SK-N-SH (cell line): ENCODE results near the gene MRM3.

Source experiments
- JUND ChIP-seq: IDR thresholded peaks from 2 replicates; pipeline ENCODE4 v1.4.0; 2012
- NFIC ChIP-seq: IDR thresholded peaks from 2 replicates; pipeline ENCODE4 v1.4.0; 2012; ENCODE audit warnings: borderline replicate concordance
- POLR2AphosphoS5 ChIP-seq: IDR thresholded peaks from 2 replicates; pipeline ENCODE4 v1.6.1; 2012; ENCODE audit warnings: low read depth, low read length
- RFX5 ChIP-seq: IDR thresholded peaks from 2 replicates; pipeline ENCODE4 v1.6.1; 2012; ENCODE audit warnings: mild to moderate bottlenecking, improper control_type of control experiment, low read length
- YY1 ChIP-seq: IDR thresholded peaks from 2 replicates; pipeline ENCODE4 v1.4.0; 2012; ENCODE audit warnings: low read depth, mild to moderate bottlenecking
- TF ChIP-seq, protein P1 (sequence below): fragments of 200-600 bp; sonication (generic); IDR thresholded peaks from 2 replicates; pipeline ENCODE4 v1.6.1; 2017; ENCODE audit warnings: antibody characterized with exemption, mild to moderate bottlenecking, moderate library complexity
- TF ChIP-seq, protein P2 (sequence below): IDR thresholded peaks from 2 replicates; pipeline ENCODE4 v1.4.0; 2012; ENCODE audit warnings: low read depth

DNA sequence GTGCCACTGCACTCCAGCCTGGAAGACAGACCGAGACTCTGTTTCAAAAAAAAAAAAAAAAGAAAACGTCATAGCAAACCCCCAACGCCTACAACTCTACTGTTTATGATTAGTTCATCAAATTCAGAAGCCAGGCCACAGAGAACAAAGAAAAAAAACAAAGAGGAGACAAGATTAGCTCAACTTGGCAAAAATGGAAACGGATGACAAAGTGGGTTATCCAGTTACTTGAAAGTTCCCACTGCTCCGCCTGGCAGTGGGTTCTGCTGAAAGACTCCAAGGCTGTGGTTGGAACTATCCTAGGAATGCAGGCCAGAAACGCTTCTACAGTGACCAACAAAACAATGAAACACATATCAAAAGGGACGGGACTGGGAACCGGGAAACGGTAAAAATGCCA lies 53.1 kb downstream of the MRM3 start:
- TF ChIP-seq, protein P1, sequence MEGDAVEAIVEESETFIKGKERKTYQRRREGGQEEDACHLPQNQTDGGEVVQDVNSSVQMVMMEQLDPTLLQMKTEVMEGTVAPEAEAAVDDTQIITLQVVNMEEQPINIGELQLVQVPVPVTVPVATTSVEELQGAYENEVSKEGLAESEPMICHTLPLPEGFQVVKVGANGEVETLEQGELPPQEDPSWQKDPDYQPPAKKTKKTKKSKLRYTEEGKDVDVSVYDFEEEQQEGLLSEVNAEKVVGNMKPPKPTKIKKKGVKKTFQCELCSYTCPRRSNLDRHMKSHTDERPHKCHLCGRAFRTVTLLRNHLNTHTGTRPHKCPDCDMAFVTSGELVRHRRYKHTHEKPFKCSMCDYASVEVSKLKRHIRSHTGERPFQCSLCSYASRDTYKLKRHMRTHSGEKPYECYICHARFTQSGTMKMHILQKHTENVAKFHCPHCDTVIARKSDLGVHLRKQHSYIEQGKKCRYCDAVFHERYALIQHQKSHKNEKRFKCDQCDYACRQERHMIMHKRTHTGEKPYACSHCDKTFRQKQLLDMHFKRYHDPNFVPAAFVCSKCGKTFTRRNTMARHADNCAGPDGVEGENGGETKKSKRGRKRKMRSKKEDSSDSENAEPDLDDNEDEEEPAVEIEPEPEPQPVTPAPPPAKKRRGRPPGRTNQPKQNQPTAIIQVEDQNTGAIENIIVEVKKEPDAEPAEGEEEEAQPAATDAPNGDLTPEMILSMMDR = no peak
- TF ChIP-seq JUND (peak; percentile 50), YY1 (no peak), POLR2AphosphoS5 (peak; percentile 38; the same call in 1 of the 2 replicates), NFIC (peak; percentile 66; the same call in 1 of the 2 replicates), RFX5 (no peak)
- TF ChIP-seq, protein P2, sequence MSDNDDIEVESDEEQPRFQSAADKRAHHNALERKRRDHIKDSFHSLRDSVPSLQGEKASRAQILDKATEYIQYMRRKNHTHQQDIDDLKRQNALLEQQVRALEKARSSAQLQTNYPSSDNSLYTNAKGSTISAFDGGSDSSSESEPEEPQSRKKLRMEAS = peak; percentile 42; the same call in 1 of the 2 replicates
